Pericardium fibroblast (primary cell): Measurements from ENCODE around the gene LIN9. TPM values are rescaled to one million over a fixed set of nuclear protein-coding genes. Genes with fewer than 3 reads are reported as not detected.

Experiments used
- total RNA-seq: library from RNA; depleted of rRNA; stranded (reverse); fragments of >200 nt; gene quantifications from 2 replicates; pipeline ENCODE4 v1.2.3, GENCODE V29; 2015

Gene LIN9, protein sequence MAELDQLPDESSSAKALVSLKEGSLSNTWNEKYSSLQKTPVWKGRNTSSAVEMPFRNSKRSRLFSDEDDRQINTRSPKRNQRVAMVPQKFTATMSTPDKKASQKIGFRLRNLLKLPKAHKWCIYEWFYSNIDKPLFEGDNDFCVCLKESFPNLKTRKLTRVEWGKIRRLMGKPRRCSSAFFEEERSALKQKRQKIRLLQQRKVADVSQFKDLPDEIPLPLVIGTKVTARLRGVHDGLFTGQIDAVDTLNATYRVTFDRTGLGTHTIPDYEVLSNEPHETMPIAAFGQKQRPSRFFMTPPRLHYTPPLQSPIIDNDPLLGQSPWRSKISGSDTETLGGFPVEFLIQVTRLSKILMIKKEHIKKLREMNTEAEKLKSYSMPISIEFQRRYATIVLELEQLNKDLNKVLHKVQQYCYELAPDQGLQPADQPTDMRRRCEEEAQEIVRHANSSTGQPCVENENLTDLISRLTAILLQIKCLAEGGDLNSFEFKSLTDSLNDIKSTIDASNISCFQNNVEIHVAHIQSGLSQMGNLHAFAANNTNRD
- 0.17 and 1.3 TPM in 2 replicates for total RNA-seq

GRCh38 chr1:226308723-226309397 lies at the start of gene LIN9:
Gene LIN9 (minus strand): TSS chr1:226309164. CDS start chr1:226309139, 25 bp downstream.

GRCh38 chr1:226223157-226223785 lies 85.7 kb downstream of the LIN9 start, which contains the start of gene MIXL1:
Gene MIXL1 (plus strand): TSS chr1:226223664. CDS start chr1:226223682, 18 bp downstream.

DNA sequence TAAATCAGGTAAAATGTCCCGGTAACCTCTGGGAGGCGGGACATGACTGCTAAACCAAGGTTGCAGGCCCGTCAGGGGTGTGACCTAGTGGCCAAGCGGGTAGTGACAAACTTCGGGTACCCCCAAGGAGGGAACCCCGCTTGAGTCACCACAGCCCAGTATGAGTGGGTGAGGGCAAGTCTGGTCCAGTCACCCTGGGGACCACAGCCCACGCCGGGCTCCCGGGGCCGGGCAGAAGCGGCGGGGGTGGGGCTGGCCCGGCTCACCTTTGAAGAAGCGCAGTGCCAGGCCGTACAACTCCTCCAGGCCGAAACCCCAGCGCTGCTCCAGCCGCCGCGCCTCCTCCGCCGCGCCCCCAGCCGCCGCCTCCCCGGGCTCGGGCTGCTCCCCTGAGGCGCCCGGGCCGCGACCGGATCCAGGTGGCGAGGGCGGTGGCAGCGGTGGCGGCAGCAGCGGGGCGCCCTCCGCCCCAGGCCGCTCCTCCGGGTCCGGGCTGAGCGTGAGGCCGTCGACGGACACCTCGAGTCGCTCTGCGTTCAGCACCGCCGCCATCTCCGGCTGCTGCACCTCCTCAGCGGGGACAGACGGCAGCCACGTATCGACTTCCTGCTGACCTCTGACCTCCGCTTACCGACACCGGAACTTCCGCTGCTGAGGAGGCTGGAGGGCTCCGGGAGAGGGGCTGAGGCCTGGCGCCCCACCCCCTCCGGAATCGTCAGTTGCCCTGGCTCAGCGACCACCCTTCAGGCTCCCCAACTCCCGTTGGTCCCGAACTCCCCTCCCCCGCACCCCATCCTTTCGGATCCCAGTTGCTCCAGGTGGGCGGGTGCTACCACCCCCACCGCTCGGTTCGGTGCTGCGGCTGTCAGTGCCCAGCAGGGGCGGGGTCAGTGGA lies 122.6 kb downstream of the LIN9 start, which contains the start of gene ACBD3:
Gene ACBD3, minus strand, starts transcription at position 618 of the 895 bp plus-strand sequence. Its CDS starts 66 bp downstream, at position 552.

Other genes with a start within 250 kb of the LIN9 start
- gene H3-3A, start 246.4 kb downstream of the LIN9 start, total RNA-seq, result 256 and 264 TPM in 2 replicates
- 36.3 and 44.2 TPM in 2 replicates for gene ACBD3, start 122.4 kb downstream of the LIN9 start, total RNA-seq
- gene MIXL1, start 85.5 kb downstream of the LIN9 start, total RNA-seq, result not detected in 2 replicates
- gene PARP1, start 98.9 kb upstream of the LIN9 start, total RNA-seq, result 62.9 and 63.5 TPM in 2 replicates
- gene STUM, start 239.6 kb upstream of the LIN9 start, total RNA-seq, result 0.35 and 0.60 TPM in 2 replicates